ENCODE results near the gene IGLON5. TPM values are rescaled to one million over a fixed set of nuclear protein-coding genes. Genes with fewer than 3 reads are reported as not detected.

IGLON5 gene
- total and polyA plus RNA-seq, 12 donors: 0.14 to 0.19 TPM; not detected in 10

- peak within 1 kb of the TSS in 1 of 10 donors; percentile 46 for H3K4me3 ChIP-seq
- intact Hi-C loops (cut with DNase I): no loop called here
- ATAC-seq (no peak), DNase-seq (no peak)
- H3K9me3 ChIP-seq: no peaks in the 10 kb centered on the region
- no peaks in the 10 kb centered on the region for H3K36me3 ChIP-seq
- TF ChIP-seq CTCF (IDR thresholded peaks at IDR 0.05): no peak
- peaks cover 0 to 35% (median 4%) of the 10 kb centered on the region in 9 donors for H3K4me1 ChIP-seq
- H3K27me3 ChIP-seq: no peaks in the 10 kb centered on the region
- peak within 1 kb of the TSS in 1 of 10 donors; percentile 87 for H3K27ac ChIP-seq
- 47 to 53% methylated on average over 9 of the region's 9 CpGs for WGBS, 2 donors
Measured at GRCh38 chr19:51372649-51373504, 61.4 kb downstream of the IGLON5 start, which contains the start of gene NKG7. Gene NKG7 (minus strand): TSS chr19:51372654. CDS start chr19:51372535, 119 bp downstream.

GRCh38 chr19:51375504-51376221 is 64.2 kb downstream of the IGLON5 start:
- DNase-seq: no peak
- no peak overlapping the region for H3K27ac ChIP-seq
- H3K9me3 ChIP-seq: no peaks in the 10 kb centered on the region
- no peaks in the 10 kb centered on the region for H3K36me3 ChIP-seq
- intact Hi-C loops (cut with DNase I): no loop called here
- no peaks in the 10 kb centered on the region for H3K27me3 ChIP-seq
- peaks cover 0 to 25% (median 0%) of the 10 kb centered on the region in 9 donors for H3K4me1 ChIP-seq
- WGBS, 2 donors: 70 to 75% methylated on average over 11 of the region's 11 CpGs
- no peak overlapping the region for H3K4me3 ChIP-seq
- ATAC-seq: no peak
- no peak for TF ChIP-seq CTCF (IDR thresholded peaks at IDR 0.05)

- H3K9me3 ChIP-seq: peaks cover 0 to 8% (median 0%) of the 10 kb centered on the region in 11 donors
- no peak overlapping the region for H3K4me3 ChIP-seq
- H3K4me1 ChIP-seq: peaks cover 0 to 17% (median 0%) of the 10 kb centered on the region in 9 donors
- WGBS, 2 donors: 76 to 86% methylated on average over 2 of the region's 2 CpGs
- DNase-seq: no peak
- TF ChIP-seq CTCF (IDR thresholded peaks at IDR 0.05): no peak
- intact Hi-C loops (cut with DNase I): no loop called here
- no peaks in the 10 kb centered on the region for H3K36me3 ChIP-seq
- no peak overlapping the region for H3K27ac ChIP-seq
- ATAC-seq: no peak
- H3K27me3 ChIP-seq: no peaks in the 10 kb centered on the region
Measured at GRCh38 chr19:51377422-51377821, 66.0 kb downstream of the IGLON5 start.

- Histone ChIP-seq H3K36me3 (no peaks in the 10 kb centered on the region), H3K9me3 (peaks cover 0 to 8% (median 0%) of the 10 kb centered on the region in 11 donors), H3K27ac (no peak overlapping the region), H3K4me1 (no peaks in the 10 kb centered on the region), H3K4me3 (no peak overlapping the region), H3K27me3 (no peaks in the 10 kb centered on the region)
- ATAC-seq (no peak), DNase-seq (no peak)
- WGBS, 2 donors: 88 to 92% methylated on average over 9 of the region's 9 CpGs
- no peak for TF ChIP-seq CTCF (IDR thresholded peaks at IDR 0.05)
- intact Hi-C loops (cut with DNase I): no loop called here
Measured at GRCh38 chr19:51380379-51380778, 68.9 kb downstream of the IGLON5 start.

Other genes with a start within 250 kb of the IGLON5 start
- under 1 TPM in 1 of 10 donors, not detected in 9; 0.32 TPM for gene KLK13, start 246.6 kb upstream of the IGLON5 start, total RNA-seq
- gene KLK13, start 246.6 kb upstream of the IGLON5 start, polyA plus RNA-seq: 1 to 10 TPM in 1 of 2 donors, not detected in 1; 1.3 TPM
- 1 to 10 TPM in 1 of 10 donors, under 1 TPM in 5, not detected in 4; 0.26 to 1.2 (median 0.58) TPM for gene KLK14, start 228.8 kb upstream of the IGLON5 start, total RNA-seq
- gene KLK14, start 228.8 kb upstream of the IGLON5 start, polyA plus RNA-seq: under 1 TPM; 0.20 to 0.44 TPM
- gene CTU1, start 203.2 kb upstream of the IGLON5 start, total RNA-seq: 1 to 10 TPM; 2.0 to 5.6 (median 3.2) TPM
- 1 to 10 TPM; 2.6 to 4.1 TPM for gene CTU1, start 203.2 kb upstream of the IGLON5 start, polyA plus RNA-seq
- 1 to 10 TPM in 6 of 10 donors, under 1 TPM in 3, not detected in 1; 0.41 to 7.0 (median 1.1) TPM for gene SIGLEC9, start 186.7 kb upstream of the IGLON5 start, total RNA-seq
- gene SIGLEC9, start 186.7 kb upstream of the IGLON5 start, polyA plus RNA-seq: 1 to 10 TPM; 1.0 to 1.8 TPM
- 1 to 10 TPM in 2 of 10 donors, under 1 TPM in 6, not detected in 2; 0.15 to 2.9 (median 0.56) TPM for gene SIGLEC7, start 169.3 kb upstream of the IGLON5 start, total RNA-seq
- 1 to 10 TPM; 1.2 to 1.3 TPM for gene SIGLEC7, start 169.3 kb upstream of the IGLON5 start, polyA plus RNA-seq
- 10 to 100 TPM in 1 of 10 donors, 1 to 10 TPM in 6, under 1 TPM in 3; 0.51 to 16.6 (median 1.8) TPM for gene CD33, start 86.6 kb upstream of the IGLON5 start, total RNA-seq
- 1 to 10 TPM; 2.1 to 5.0 TPM for gene CD33, start 86.6 kb upstream of the IGLON5 start, polyA plus RNA-seq
- not detected for gene SIGLECL1, start 60.6 kb upstream of the IGLON5 start, total RNA-seq
- gene SIGLECL1, start 60.6 kb upstream of the IGLON5 start, polyA plus RNA-seq: not detected
- gene VSIG10L, start 30.5 kb downstream of the IGLON5 start, total RNA-seq: 1 to 10 TPM in 1 of 10 donors, under 1 TPM in 9; 0.33 to 1.3 (median 0.45) TPM
- 1 to 10 TPM; 1.6 TPM for gene VSIG10L, start 30.5 kb downstream of the IGLON5 start, polyA plus RNA-seq
- 100 to 1,000 TPM; 220 to 444 (median 318) TPM for gene ETFB, start 54.7 kb downstream of the IGLON5 start, total RNA-seq
- 100 to 1,000 TPM; 396 to 542 TPM for gene ETFB, start 54.7 kb downstream of the IGLON5 start, polyA plus RNA-seq
- 1 to 10 TPM in 9 of 10 donors, not detected in 1; 1.4 to 2.2 (median 1.6) TPM for gene CLDND2, start 57.4 kb downstream of the IGLON5 start, total RNA-seq
- gene CLDND2, start 57.4 kb downstream of the IGLON5 start, polyA plus RNA-seq: 1 to 10 TPM in 1 of 2 donors, not detected in 1; 1.2 TPM
- 10 to 100 TPM in 1 of 10 donors, 1 to 10 TPM in 6, under 1 TPM in 3; 0.47 to 23.1 (median 2.2) TPM for gene NKG7, start 61.0 kb downstream of the IGLON5 start, total RNA-seq
- gene NKG7, start 61.0 kb downstream of the IGLON5 start, polyA plus RNA-seq: 1 to 10 TPM; 2.0 to 3.1 TPM
- gene LIM2, start 76.3 kb downstream of the IGLON5 start, total RNA-seq: not detected
- gene LIM2, start 76.3 kb downstream of the IGLON5 start, polyA plus RNA-seq: not detected
- not detected for gene C19orf84, start 78.9 kb downstream of the IGLON5 start, total RNA-seq
- not detected for gene C19orf84, start 78.9 kb downstream of the IGLON5 start, polyA plus RNA-seq
- 1 to 10 TPM in 3 of 10 donors, under 1 TPM in 7; 0.17 to 4.2 (median 0.82) TPM for gene SIGLEC10, start 106.0 kb downstream of the IGLON5 start, total RNA-seq
- gene SIGLEC10, start 106.0 kb downstream of the IGLON5 start, polyA plus RNA-seq: 1 to 10 TPM in 1 of 2 donors, under 1 TPM in 1; 0.22 to 1.8 TPM
- gene SIGLEC8, start 146.8 kb downstream of the IGLON5 start, total RNA-seq: under 1 TPM in 4 of 10 donors, not detected in 6; 0.13 to 0.95 (median 0.19) TPM
- gene SIGLEC8, start 146.8 kb downstream of the IGLON5 start, polyA plus RNA-seq: not detected
- gene CEACAM18, start 166.9 kb downstream of the IGLON5 start, total RNA-seq: not detected
- not detected for gene CEACAM18, start 166.9 kb downstream of the IGLON5 start, polyA plus RNA-seq
- gene SIGLEC12, start 190.2 kb downstream of the IGLON5 start, total RNA-seq: under 1 TPM in 1 of 10 donors, not detected in 9; 0.70 TPM
- under 1 TPM in 1 of 2 donors, not detected in 1; 0.10 TPM for gene SIGLEC12, start 190.2 kb downstream of the IGLON5 start, polyA plus RNA-seq
- gene SIGLEC6, start 220.0 kb downstream of the IGLON5 start, total RNA-seq: under 1 TPM in 7 of 10 donors, not detected in 3; 0.15 to 0.42 (median 0.21) TPM
- gene SIGLEC6, start 220.0 kb downstream of the IGLON5 start, polyA plus RNA-seq: not detected